HepG2 (cell line): ENCODE data around the gene CYBB.

Source experiments
- AKNA ChIP-seq: sonication (generic); formaldehyde crosslinking; IDR thresholded peaks from 2 replicates; pipeline ENCODE4 v1.4.0; 2020; ENCODE audit warnings: missing genetic modification reagents, borderline replicate concordance
- FOXP1 ChIP-seq, 2 experiments: fragments of 450-650 bp in 1 of 2; IDR thresholded peaks; 2 replicates each; pipeline ENCODE4 v1.6.1; 2017 to 2018; ENCODE audit warnings: antibody characterized with exemption in 1 of 2
- GLI4 ChIP-seq: sonication (generic); formaldehyde crosslinking; IDR thresholded peaks from 2 replicates; pipeline ENCODE4 v1.5.1; 2020; ENCODE audit warnings: missing genetic modification reagents, mild to moderate bottlenecking, moderate library complexity, borderline replicate concordance
- KAT7 ChIP-seq: IDR thresholded peaks from 2 replicates; pipeline ENCODE4 v1.6.1; 2018; ENCODE audit warnings: borderline replicate concordance, missing compliant biosample characterization
- KDM6A ChIP-seq: IDR thresholded peaks from 2 replicates; pipeline ENCODE4 v1.6.1; 2016; ENCODE audit warnings: low read depth
- MATR3 ChIP-seq: sonication (generic); formaldehyde crosslinking; IDR thresholded peaks from 2 replicates; pipeline ENCODE4 v1.4.0; 2020; ENCODE audit warnings: missing genetic modification reagents
- POLR2AphosphoS5 ChIP-seq: IDR thresholded peaks from 2 replicates; pipeline ENCODE4 v1.6.1; 2012; ENCODE audit warnings: low read depth, low read length
- PRPF4 ChIP-seq: fragments of 200-400 bp; formaldehyde crosslinking; IDR thresholded peaks from 2 replicates; pipeline ENCODE4 v1.6.1; 2016; ENCODE audit warnings: low read length, low read depth; ENCODE audit not compliant: poor library complexity, severe bottlenecking
- TBP ChIP-seq: sonication (generic); formaldehyde crosslinking; IDR thresholded peaks from 2 replicates; pipeline ENCODE4 v1.5.0; 2020; ENCODE audit warnings: missing genetic modification reagents
- THYN1 ChIP-seq: sonication (generic); formaldehyde crosslinking; IDR thresholded peaks from 2 replicates; pipeline ENCODE4 v1.8.1; 2023; ENCODE audit warnings: low read depth, mild to moderate bottlenecking, moderate library complexity, missing genetic modification reagents, borderline replicate concordance
- ZNF12 ChIP-seq: sonication (generic); formaldehyde crosslinking; IDR thresholded peaks from 2 replicates; pipeline ENCODE4 v1.5.0; 2020; ENCODE audit warnings: missing genetic modification reagents
- ZNF550 ChIP-seq: sonication (generic); formaldehyde crosslinking; IDR thresholded peaks from 2 replicates; pipeline ENCODE4 v1.4.0; 2020; ENCODE audit warnings: mild to moderate bottlenecking, missing genetic modification reagents, borderline replicate concordance
- ZNF558 ChIP-seq: sonication (generic); formaldehyde crosslinking; IDR thresholded peaks from 2 replicates; pipeline ENCODE4 v1.9.0; 2022; ENCODE audit warnings: mild to moderate bottlenecking, missing genetic modification reagents, borderline replicate concordance
- TF ChIP-seq, protein P1 (sequence below): sonication (generic); formaldehyde crosslinking; IDR thresholded peaks from 2 replicates; pipeline ENCODE4 v1.5.0; 2020; ENCODE audit warnings: mild to moderate bottlenecking, missing genetic modification reagents, moderate library complexity

DNA sequence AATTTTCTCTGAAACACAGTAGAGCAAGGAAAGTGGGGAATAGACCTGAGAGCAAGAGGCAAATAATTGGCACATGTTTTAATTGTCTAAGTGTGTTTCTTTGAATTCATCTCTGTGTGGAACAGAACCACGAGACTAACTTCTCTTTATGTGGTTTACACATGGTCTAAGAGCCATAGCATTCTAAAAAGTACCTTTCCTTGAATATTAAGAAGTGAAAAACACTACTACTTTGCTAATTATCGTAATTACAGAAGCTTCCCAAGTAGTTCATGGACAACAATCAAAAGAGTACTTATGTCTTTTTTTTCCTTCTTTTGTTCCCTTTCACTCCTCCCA lies 2.9 kb upstream of the CYBB start:
- TF ChIP-seq GLI4 (CRISPR knock-in tag) (no peak), AKNA (CRISPR knock-in tag) (no peak), PRPF4 (no peak), TBP (no peak), THYN1 (CRISPR knock-in tag) (no peak), KDM6A (CRISPR knock-in tag) (no peak), FOXP1 (IDR thresholded peaks at IDR 0.05) (no peak), FOXP1 (CRISPR knock-in tag; IDR thresholded peaks at IDR 0.05) (no peak), KAT7 (CRISPR knock-in tag) (no peak), ZNF558 (CRISPR knock-in tag) (no peak), ZNF12 (CRISPR knock-in tag) (no peak), MATR3 (CRISPR knock-in tag) (no peak), ZNF550 (CRISPR knock-in tag) (no peak), POLR2AphosphoS5 (no peak)
- TF ChIP-seq, protein P1, sequence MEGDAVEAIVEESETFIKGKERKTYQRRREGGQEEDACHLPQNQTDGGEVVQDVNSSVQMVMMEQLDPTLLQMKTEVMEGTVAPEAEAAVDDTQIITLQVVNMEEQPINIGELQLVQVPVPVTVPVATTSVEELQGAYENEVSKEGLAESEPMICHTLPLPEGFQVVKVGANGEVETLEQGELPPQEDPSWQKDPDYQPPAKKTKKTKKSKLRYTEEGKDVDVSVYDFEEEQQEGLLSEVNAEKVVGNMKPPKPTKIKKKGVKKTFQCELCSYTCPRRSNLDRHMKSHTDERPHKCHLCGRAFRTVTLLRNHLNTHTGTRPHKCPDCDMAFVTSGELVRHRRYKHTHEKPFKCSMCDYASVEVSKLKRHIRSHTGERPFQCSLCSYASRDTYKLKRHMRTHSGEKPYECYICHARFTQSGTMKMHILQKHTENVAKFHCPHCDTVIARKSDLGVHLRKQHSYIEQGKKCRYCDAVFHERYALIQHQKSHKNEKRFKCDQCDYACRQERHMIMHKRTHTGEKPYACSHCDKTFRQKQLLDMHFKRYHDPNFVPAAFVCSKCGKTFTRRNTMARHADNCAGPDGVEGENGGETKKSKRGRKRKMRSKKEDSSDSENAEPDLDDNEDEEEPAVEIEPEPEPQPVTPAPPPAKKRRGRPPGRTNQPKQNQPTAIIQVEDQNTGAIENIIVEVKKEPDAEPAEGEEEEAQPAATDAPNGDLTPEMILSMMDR, result no peak
